Hippocampal formation (tissue), 2 donors: ENCODE data around the gene KRTDAP.

ENCODE experiments used
- DNase-seq, 2 donors: peaks; one replicate each; lab custom pipeline; 2025; lab: John Stamatoyannopoulos, UW

The KRTDAP gene

DNA sequence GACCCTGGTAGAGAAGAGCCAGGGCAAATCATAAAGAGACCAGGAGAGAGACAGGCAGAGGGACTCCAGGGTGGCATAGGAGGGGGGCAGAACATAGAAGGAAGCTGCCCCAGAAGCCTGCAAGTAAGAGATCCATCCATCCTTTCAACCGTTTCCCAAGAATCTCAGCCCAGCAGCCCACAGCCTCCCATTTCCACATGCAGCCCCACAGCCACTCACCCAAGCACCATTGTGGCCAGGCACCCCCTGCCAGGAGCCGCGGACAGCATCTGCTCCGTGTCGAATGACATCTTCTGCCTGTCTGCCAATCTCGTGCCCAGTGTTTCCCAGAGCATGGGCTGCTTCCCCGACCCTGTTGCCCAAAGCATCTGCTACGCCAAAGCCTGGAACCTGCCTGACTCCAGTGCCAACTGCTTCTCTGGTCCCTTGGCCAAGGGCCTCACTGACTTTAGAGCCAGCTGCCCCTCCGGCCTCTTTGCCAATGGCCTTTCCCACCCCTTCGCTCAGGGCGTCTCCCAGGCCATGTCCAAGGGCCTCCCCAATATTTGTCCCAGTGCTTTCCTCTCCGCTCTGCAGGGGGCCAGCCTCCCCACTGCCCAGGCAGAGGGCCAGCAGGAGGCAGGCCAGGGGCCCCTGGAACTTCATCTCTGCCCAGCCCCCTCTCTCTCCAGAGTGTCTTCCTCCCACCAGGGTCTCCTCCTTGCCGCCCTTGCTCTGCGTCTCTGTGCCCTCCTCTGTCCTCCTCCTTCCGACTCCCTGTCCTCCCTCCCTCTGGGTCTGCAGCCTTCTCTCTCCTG lies 22.8 kb upstream of the KRTDAP start:
- DNase-seq, result no peak

DNA sequence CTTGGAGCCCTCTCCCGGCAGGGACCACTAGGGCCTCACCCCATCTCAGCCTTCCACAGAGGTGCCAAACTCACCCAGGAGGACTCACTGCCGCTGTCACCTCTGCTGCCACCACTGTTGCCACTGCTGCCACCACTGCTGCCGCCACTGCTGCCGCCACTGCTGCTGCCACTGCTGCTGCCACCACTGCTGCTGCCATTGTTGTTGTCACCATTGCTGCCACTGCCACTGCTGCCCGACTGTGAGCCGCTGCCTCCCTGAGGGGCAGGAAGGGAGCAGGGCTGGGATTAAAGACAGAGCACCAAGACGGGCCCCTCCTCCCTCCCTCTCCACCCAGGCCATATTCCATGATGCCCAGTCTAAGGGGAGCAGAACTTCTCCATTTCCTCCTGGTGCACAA lies 21.1 kb upstream of the KRTDAP start:
- DNase-seq, result no peak

GRCh38 chr19:35510626-35510964 lies 20.3 kb upstream of the KRTDAP start:
- DNase-seq, result no peak

GRCh38 chr19:35509861-35510625 lies 19.8 kb upstream of the KRTDAP start:
- DNase-seq, result peak in 1 of 2 donors; percentile 35

GRCh38 chr19:35509018-35509652 lies 18.9 kb upstream of the KRTDAP start:
- DNase-seq, result no peak

DNA sequence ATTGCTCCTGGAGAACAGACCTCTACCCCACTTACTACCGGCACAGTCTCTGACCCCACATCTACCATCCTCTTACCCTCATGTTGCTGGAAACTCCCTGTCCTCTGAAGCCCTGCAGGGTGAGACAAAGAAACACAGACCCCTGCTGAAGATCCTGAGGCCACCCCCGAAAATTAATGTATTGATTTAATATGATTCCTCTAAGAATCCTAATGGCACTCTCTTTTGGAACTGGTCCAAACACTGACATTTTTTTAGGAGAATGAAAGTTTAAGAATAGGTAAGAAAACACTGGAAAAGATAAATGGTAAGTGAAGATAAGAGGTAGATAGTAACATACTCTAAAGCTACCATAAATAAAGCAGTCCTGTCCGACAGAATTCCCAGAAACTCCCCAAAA lies 17.9 kb upstream of the KRTDAP start:
- DNase-seq, result no peak

DNA sequence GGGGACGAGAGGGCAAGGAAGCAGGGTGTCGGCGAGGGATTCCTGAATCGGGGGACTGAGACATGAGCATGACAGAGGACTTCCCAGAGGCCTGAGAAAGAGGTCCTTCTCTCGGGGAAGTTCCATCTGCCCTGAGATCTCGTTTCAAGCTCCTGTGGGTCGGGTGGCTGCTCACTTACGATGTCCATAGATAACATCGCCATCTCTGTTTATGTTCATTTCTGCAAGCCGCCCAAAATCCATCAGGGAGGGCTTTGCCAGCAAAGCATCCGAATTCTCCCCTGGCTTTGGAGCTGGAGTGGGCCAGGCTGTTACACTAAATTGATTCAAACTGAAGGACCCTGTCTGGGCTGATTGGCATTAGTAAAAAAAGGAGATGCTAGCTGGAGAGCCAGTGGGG lies 17.3 kb upstream of the KRTDAP start:
- no peak for DNase-seq

DNA sequence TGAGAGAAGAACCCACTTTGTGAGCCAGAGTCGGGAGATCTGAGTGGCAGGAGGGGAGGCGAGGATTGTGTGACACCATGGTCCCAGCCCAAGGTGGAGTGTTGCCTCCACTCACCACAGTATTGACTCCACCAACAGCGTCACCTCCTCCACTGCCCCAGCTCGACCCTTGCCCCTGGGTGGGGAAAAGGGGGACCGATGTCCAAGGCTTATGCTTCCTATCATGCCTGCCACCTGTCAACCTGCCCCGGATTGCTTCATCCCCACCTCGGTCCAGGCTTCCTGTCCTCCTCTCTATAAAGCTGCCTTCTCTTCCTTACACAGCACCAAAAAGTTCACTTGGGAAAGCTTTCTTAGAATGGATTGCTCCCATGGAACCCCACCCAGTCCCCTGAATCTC lies 15.7 kb upstream of the KRTDAP start:
- DNase-seq, result no peak

- DNase-seq, result no peak
Observed at GRCh38 chr19:35502751-35503150, 12.5 kb upstream of the KRTDAP start.

- no peak for DNase-seq
Observed at GRCh38 chr19:35501684-35502083, 11.4 kb upstream of the KRTDAP start.

GRCh38 chr19:35500611-35501010 lies 10.3 kb upstream of the KRTDAP start:
- no peak for DNase-seq

DNA sequence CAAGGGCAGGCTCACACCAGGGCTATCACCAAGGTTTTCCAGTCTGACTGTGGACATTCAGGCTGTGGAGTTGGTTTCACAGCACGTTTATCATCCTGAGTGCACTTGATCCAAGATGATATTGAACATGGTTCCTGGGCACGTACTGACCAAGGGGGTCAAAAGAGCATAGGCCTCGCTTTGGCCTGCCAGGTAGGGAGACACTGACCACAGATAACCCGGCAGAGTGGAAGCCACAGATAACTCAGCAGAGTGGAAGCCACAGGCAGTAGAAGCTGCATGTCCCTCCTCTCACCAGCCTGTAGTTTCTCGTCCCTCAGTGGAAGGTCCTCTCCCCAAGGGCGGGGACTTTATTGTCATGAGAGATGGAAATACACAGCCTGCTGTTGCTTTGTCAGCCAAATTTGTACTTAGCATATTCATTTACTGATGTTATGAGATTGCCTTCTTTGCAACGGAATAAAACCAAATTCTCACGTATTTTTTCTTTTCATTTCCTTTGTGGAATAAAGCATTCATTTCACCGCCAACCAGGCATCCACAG lies 8.8 kb upstream of the KRTDAP start:
- no peak for DNase-seq

GRCh38 chr19:35498220-35498619 lies 8.0 kb upstream of the KRTDAP start:
- no peak for DNase-seq

- no peak for DNase-seq
Observed at GRCh38 chr19:35497406-35497805, 7.1 kb upstream of the KRTDAP start.

DNA sequence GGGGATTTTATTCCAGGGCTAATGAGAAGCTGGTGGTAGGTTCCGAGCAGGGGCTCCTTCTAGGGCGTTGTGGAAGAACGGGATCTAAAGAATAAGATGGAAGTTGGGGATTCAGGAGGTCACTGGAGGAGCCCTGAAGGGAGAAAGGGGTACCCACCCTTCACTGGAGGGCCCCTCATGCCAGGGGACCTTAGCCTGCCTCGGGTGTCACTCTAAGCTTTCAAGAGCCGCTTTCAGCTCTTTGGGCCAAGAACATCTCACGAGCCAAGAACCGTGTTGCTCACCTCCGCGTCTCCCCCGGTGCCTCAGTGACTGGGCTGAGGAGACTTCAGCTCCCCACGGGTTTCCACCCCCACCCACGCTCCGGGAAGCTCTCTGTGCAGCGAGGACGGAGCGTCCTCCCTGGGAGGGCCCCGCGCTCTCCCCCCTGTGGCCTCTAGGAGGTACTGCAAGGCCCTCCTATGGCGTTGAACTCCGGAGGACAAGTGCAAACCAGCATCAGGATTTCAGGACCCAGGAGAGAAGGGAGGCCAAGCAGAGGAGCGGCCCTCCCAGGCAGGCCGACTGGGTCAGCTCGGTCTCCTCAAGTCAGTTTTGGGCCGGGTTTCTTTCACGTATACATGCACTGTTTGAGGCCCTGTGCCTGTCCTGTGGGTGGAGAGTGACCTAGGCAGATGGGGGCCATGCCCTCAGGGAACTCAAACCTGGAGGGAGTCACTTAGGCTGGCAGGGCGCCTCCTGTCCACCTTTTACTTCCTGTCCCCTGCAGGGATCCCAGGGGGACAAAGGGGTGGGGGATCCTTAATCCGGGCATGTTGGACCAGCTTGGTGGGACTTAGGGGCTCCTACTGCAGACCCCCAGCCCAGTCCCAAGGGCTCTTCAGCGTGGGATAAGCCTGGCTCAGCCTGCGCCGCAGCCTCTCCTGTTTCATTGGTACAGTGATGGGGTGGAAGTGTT lies 5.1 kb upstream of the KRTDAP start:
- peak; percentile 41 to 50 for DNase-seq

- DNase-seq, result no peak
Observed at GRCh38 chr19:35493971-35494370, 3.7 kb upstream of the KRTDAP start.

GRCh38 chr19:35491836-35492360 lies 1.6 kb upstream of the KRTDAP start:
- DNase-seq, result no peak

DNA sequence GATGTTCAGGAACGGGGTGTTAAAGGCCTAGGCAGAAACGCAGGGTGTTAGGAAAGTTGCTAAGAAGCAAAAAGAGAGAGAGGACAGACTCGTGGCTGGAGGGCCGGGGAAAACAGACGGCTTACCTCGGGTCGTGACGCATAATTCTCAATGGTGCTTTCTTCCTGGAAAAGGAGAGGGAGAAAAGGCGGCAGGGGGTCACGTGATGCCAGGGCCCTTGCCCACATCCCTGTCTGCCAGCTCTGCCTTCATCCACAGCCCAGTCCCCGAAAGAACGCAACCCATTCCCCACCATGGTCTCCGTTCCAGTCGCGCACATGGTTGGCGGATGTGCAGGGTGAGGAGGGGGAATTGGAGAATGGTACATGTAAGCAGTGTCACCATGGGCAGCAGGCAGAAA lies 1.6 kb downstream of the KRTDAP start:
- DNase-seq, result no peak

DNA sequence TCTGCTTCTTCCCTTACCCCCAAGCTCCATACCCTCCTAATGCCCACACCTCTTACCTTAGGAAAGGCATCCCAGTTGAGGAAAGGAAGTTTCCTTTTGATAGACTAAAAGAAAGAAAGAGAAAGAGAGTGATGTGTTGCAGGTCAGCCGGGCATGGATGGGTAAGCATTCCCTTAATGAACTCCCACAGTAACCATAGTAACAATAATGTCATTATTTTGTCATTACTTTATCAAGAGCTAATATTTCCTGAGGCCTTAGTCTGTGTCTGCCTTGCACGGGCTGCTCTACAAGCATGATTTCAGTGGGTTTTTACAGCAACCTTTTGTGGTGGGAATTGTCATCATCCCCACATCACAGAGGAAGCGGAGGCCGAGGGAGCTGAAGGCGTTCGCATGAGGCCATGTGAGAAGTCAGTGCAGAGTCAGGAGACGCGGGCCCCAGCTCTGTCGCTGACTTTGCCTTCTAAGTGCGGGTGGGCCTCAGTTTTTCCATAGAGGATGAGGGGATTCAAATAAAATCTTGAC lies 2.5 kb downstream of the KRTDAP start:
- DNase-seq, result no peak

GRCh38 chr19:35486268-35486708 lies 4.0 kb downstream of the KRTDAP start:
- no peak for DNase-seq
